Small intestine (tissue), 7 donors: Measurements from ENCODE around the gene PARM1. TPM values are rescaled to one million over a fixed set of nuclear protein-coding genes. Genes with fewer than 3 reads are reported as not detected.

Experiments used
- DNase-seq, 2 donors: peaks; one replicate each; pipeline versions ENCODE4 v3.0.0 to v3.0.0-alpha.2; 2013
- FAIRE-seq: peaks from 2 replicates; lab custom pipeline; 2012; peaks lifted over from hg19 to GRCh38; lab: Jason Lieb, UNC
- H3K27ac ChIP-seq, 3 donors: one replicate each; pipeline ENCODE4 v1.5.1; 2013; ENCODE audit warnings: low read length in 2 of 3, mild to moderate bottlenecking in 2 of 3, control low read depth in 1 of 3, inconsistent platforms in 1 of 3, low read depth in 1 of 3, moderate library complexity in 1 of 3
- H3K27me3 ChIP-seq, 3 donors: one replicate each; pipeline ENCODE4 v1.6.1; 2013; ENCODE audit warnings: low read length in 3 of 3, inconsistent platforms in 1 of 3; ENCODE audit not compliant: control insufficient read depth in 3 of 3, insufficient read depth in 3 of 3
- H3K36me3 ChIP-seq, 3 donors: one replicate each; pipeline ENCODE4 v1.6.1; 2013; ENCODE audit warnings: low read length in 3 of 3, inconsistent platforms in 1 of 3, low read depth in 1 of 3, mild to moderate bottlenecking in 1 of 3, moderate library complexity in 1 of 3; ENCODE audit not compliant: control insufficient read depth in 3 of 3, insufficient read depth in 2 of 3
- H3K4me1 ChIP-seq, 3 donors: one replicate each; pipeline ENCODE4 v1.6.1; 2013; ENCODE audit warnings: low read length in 2 of 3, inconsistent platforms in 1 of 3, low read depth in 1 of 3, mild to moderate bottlenecking in 1 of 3, moderate library complexity in 1 of 3; ENCODE audit not compliant: control insufficient read depth in 3 of 3, insufficient read depth in 2 of 3
- H3K4me3 ChIP-seq, 3 donors: one replicate each; pipeline ENCODE4 v1.5.1; 2013; ENCODE audit warnings: low read length in 3 of 3, control low read depth in 1 of 3, inconsistent platforms in 1 of 3, low read depth in 1 of 3, mild to moderate bottlenecking in 1 of 3, moderate library complexity in 1 of 3
- H3K9me3 ChIP-seq, 2 donors: one replicate each; pipeline ENCODE4 v1.6.1; 2013; ENCODE audit warnings: low read depth in 1 of 2, low read length in 1 of 2; ENCODE audit not compliant: control insufficient read depth in 2 of 2, insufficient read depth in 1 of 2
- WGBS, 3 donors: extraction: QIAGEN DNeasy Blood & Tissue Kit; methylation state at CpG; one replicate each; pipeline ENCODE4 v1.1.7; 2013; 5-methylcytosine and 5-hydroxymethylcytosine counted together
- polyA plus RNA-seq, 4 donors: library from polyadenylated mRNA; stranded (reverse) in 3 of 4; unstranded in 1 of 4; fragments of 200-250 nt in 3 of 4; fragments of 120-200 nt in 1 of 4; gene quantifications; one replicate each; pipeline versions ENCODE4 v1.2.1 to v1.2.3, GENCODE V29; 2013
- donor health status: healthy with polysubstance abuse.
- donor health status: control.
- donor health status: control.
- donor health status: Bipolar disorder and iron deficiency.
- donor health status: healthy.

The PARM1 gene
- polyA plus RNA-seq, 4 donors, result under 0.01 to 80.9 (median 7.4) TPM

GRCh38 chr4:74999714-75000309 is 66.9 kb downstream of the PARM1 start:
- DNase-seq (no peak), FAIRE-seq (no peak)
- WGBS, 3 donors, result 79 to 80% (median 80%) methylated on average over 6 of the region's 6 CpGs

GRCh38 chr4:75001871-75002270 is 69.0 kb downstream of the PARM1 start:
- no peaks in the 10 kb centered on the region for H3K9me3 ChIP-seq
- DNase-seq (no peak), FAIRE-seq (no peak)
- WGBS, 3 donors, result 83 to 88% (median 86%) methylated on average over 2 of the region's 2 CpGs
- H3K27me3 ChIP-seq, result no peaks in the 10 kb centered on the region
- H3K27ac ChIP-seq, result no peak overlapping the region
- no peaks in the 10 kb centered on the region for H3K36me3 ChIP-seq
- no peak overlapping the region for H3K4me3 ChIP-seq
- no peaks in the 10 kb centered on the region for H3K4me1 ChIP-seq

More at GRCh38 chr4:74999714-75000309, 66.9 kb downstream of the PARM1 start:
- Histone ChIP-seq H3K4me1 (no peaks in the 10 kb centered on the region), H3K4me3 (no peak overlapping the region), H3K27me3 (no peaks in the 10 kb centered on the region), H3K27ac (no peak overlapping the region), H3K36me3 (no peaks in the 10 kb centered on the region), H3K9me3 (no peaks in the 10 kb centered on the region)

- DNase-seq (no peak), FAIRE-seq (no peak)
- Histone ChIP-seq H3K36me3 (no peaks in the 10 kb centered on the region), H3K4me1 (no peaks in the 10 kb centered on the region), H3K4me3 (no peak overlapping the region), H3K27ac (no peak overlapping the region), H3K27me3 (no peaks in the 10 kb centered on the region), H3K9me3 (peaks cover 0 to under 1% of the 10 kb centered on the region in 2 donors)
- WGBS, 3 donors, result 78 to 85% (median 82%) methylated on average over 2 of the region's 2 CpGs
Measured at GRCh38 chr4:75002381-75002780, 69.5 kb downstream of the PARM1 start.

GRCh38 chr4:75003979-75004378 is 71.1 kb downstream of the PARM1 start:
- no peak for FAIRE-seq
- Histone ChIP-seq H3K9me3 (peaks cover 0 to 6% of the 10 kb centered on the region in 2 donors), H3K4me3 (no peak overlapping the region), H3K27me3 (no peaks in the 10 kb centered on the region), H3K27ac (no peak overlapping the region), H3K36me3 (no peaks in the 10 kb centered on the region), H3K4me1 (no peaks in the 10 kb centered on the region)
- DNase-seq, result no peak

GRCh38 chr4:75004755-75005668 is 72.1 kb downstream of the PARM1 start:
- H3K9me3 ChIP-seq, result peaks cover 0 to 6% of the 10 kb centered on the region in 2 donors
- no peak for FAIRE-seq
- peak in 1 of 2 donors; percentile 20 for DNase-seq
- 43 to 64% (median 45%) methylated on average over 9 of the region's 9 CpGs for WGBS, 3 donors
- H3K4me3 ChIP-seq, result no peak overlapping the region
- no peaks in the 10 kb centered on the region for H3K4me1 ChIP-seq
- H3K36me3 ChIP-seq, result no peaks in the 10 kb centered on the region
- no peaks in the 10 kb centered on the region for H3K27me3 ChIP-seq
- H3K27ac ChIP-seq, result no peak overlapping the region

GRCh38 chr4:75005727-75006126 is 72.8 kb downstream of the PARM1 start:
- no peak for FAIRE-seq
- Histone ChIP-seq H3K27ac (no peak overlapping the region), H3K9me3 (peaks cover 0 to 6% of the 10 kb centered on the region in 2 donors), H3K36me3 (no peaks in the 10 kb centered on the region), H3K27me3 (no peaks in the 10 kb centered on the region), H3K4me1 (no peaks in the 10 kb centered on the region), H3K4me3 (no peak overlapping the region)
- WGBS, 3 donors, result 75 to 92% (median 90%) methylated on average over 1 of the region's 1 CpG
- DNase-seq, result no peak

- no peak for FAIRE-seq
- 81 to 94% (median 83%) methylated on average over 3 of the region's 3 CpGs for WGBS, 3 donors
Measured at GRCh38 chr4:75007891-75008290, 75.0 kb downstream of the PARM1 start.

GRCh38 chr4:75009138-75009537 is 76.2 kb downstream of the PARM1 start:
- 71 to 84% (median 74%) methylated on average over 1 of the region's 1 CpG for WGBS, 3 donors
- FAIRE-seq, result no peak
- Histone ChIP-seq H3K4me3 (no peak overlapping the region), H3K27ac (no peak overlapping the region), H3K9me3 (peaks cover 0 to 6% of the 10 kb centered on the region in 2 donors), H3K4me1 (no peaks in the 10 kb centered on the region), H3K27me3 (no peaks in the 10 kb centered on the region), H3K36me3 (peaks cover 0 to 6% (median 0%) of the 10 kb centered on the region in 3 donors)
- DNase-seq, result no peak

More at GRCh38 chr4:75007891-75008290, 75.0 kb downstream of the PARM1 start:
- Histone ChIP-seq H3K9me3 (peaks cover 0 to 6% of the 10 kb centered on the region in 2 donors), H3K36me3 (peaks cover 0 to 6% (median 0%) of the 10 kb centered on the region in 3 donors), H3K4me1 (no peaks in the 10 kb centered on the region), H3K4me3 (no peak overlapping the region), H3K27ac (no peak overlapping the region), H3K27me3 (no peaks in the 10 kb centered on the region)
- no peak for DNase-seq
